HG02610 (cell line): ENCODE results near the gene CELF4.

Experiments
- ATAC-seq: cut with Tn5 transposase; IDR thresholded peaks from one replicate; pipeline ENCODE4 v1.9.1; 2021; ENCODE audit warnings: mild to moderate bottlenecking, moderate library complexity; ENCODE audit not compliant: unreplicated experiment

Gene CELF4

GRCh38 chr18:37395631-37396030 lies 170.0 kb downstream of the CELF4 start:
- no peak for ATAC-seq

GRCh38 chr18:37395138-37395537 lies 170.5 kb downstream of the CELF4 start:
- ATAC-seq, result no peak

GRCh38 chr18:37394610-37394965 lies 171.0 kb downstream of the CELF4 start:
- no peak for ATAC-seq

GRCh38 chr18:37393945-37394609 lies 171.5 kb downstream of the CELF4 start:
- no peak for ATAC-seq

GRCh38 chr18:37393221-37393827 lies 172.3 kb downstream of the CELF4 start:
- ATAC-seq, result no peak

GRCh38 chr18:37392648-37393047 lies 172.9 kb downstream of the CELF4 start:
- ATAC-seq, result no peak

GRCh38 chr18:37391698-37392548 lies 173.7 kb downstream of the CELF4 start:
- ATAC-seq, result no peak

GRCh38 chr18:37391156-37391555 lies 174.4 kb downstream of the CELF4 start:
- ATAC-seq, result no peak

- ATAC-seq, result no peak
These were observed 174.9 kb downstream of the CELF4 start for GRCh38 chr18:37390687-37391086.

GRCh38 chr18:37389684-37390368 lies 175.8 kb downstream of the CELF4 start:
- no peak for ATAC-seq

- ATAC-seq, result no peak
These were observed 176.6 kb downstream of the CELF4 start for GRCh38 chr18:37389041-37389440.

- no peak for ATAC-seq
These were observed 177.2 kb downstream of the CELF4 start for GRCh38 chr18:37388413-37388812.

- no peak for ATAC-seq
These were observed 179.5 kb downstream of the CELF4 start for GRCh38 chr18:37385846-37386778.

- ATAC-seq, result no peak
These were observed 181.6 kb downstream of the CELF4 start for GRCh38 chr18:37383846-37384595.

- no peak for ATAC-seq
These were observed 182.4 kb downstream of the CELF4 start for GRCh38 chr18:37383036-37383785.

GRCh38 chr18:37381554-37381953 lies 184.0 kb downstream of the CELF4 start:
- no peak for ATAC-seq

GRCh38 chr18:37380546-37381110 lies 185.0 kb downstream of the CELF4 start:
- ATAC-seq, result no peak

- no peak for ATAC-seq
These were observed 187.1 kb downstream of the CELF4 start for GRCh38 chr18:37378336-37379010.
